OCI-LY7 (cell line): ENCODE results near the gene ZGRF1.

Experiments used
- CTCF ChIP-seq: fragments of 200-600 bp; sonication (generic); conservative IDR thresholded peaks from 2 replicates; pipeline ENCODE4 v1.5.1; 2014; ENCODE audit warnings: mild to moderate bottlenecking, antibody characterized with exemption, low read length, moderate library complexity, mixed read lengths
- EZH2phosphoT487 ChIP-seq: fragments of 200-600 bp; sonication (generic); IDR thresholded peaks from 2 replicates; pipeline ENCODE4 v1.6.1; 2018; ENCODE audit warnings: low read depth, borderline replicate concordance, mild to moderate bottlenecking, mixed run types, antibody characterized with exemption, low read length, moderate library complexity, mixed read lengths

- TF ChIP-seq CTCF (no peak), EZH2phosphoT487 (no peak)
These were observed 120.6 kb downstream of the ZGRF1 start, which contains the start of gene NEUROG2 for GRCh38 chr4:112516066-112516470.
